ENCODE results near the gene HARS2.
A peak's percentile ranks its signal among the peaks of the same experiment; 100 is the strongest.

The HARS2 gene

DNA sequence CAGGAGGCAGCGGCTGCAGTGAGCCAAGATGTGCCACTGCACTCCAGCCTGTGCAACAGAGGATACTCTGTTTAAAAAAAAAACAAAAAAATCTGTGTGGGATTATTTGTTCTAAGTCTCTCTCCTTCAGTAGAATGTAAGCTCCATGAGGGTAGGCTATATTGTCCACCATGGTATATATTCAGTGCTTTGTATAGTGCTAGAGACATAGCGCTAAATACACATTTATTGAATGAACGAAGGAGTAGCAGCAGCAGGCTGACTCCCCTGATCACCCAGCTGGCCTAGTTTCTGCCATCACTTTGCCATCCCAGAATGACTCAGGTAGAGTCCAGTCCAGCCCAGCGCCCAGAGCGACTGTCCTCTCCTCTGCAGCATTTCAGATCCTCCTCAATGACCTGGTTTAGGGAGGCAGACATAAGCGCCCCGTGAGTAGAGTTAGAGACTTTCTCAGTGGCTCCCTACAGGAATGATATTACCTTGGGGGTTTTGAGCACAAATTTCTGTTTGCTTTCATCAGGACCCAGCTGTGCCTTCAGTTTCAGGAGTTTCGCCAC is 801 bp upstream of the HARS2 start:
- Histone ChIP-seq H3K79me2 (ENCODE audit: insufficient read depth, low read length) (peaks cover 54% of the 10 kb centered on the region), H3K27ac (ENCODE audit: low read depth, low read length) (no peak overlapping the region)

GRCh38 chr5:140694276-140694675 is 3.0 kb downstream of the HARS2 start:
- Histone ChIP-seq H3K9me2 (replicated peaks; ENCODE audit: insufficient read depth, low read length) (no peaks in the 10 kb centered on the region), H2AFZ (ENCODE audit: low read depth, low read length, severe bottlenecking) (no peak overlapping the region), H3K27ac (ENCODE audit: low read depth, low read length) (no peak overlapping the region), H3K27me3 (ENCODE audit: low read length) (no peaks in the 10 kb centered on the region), H3F3A (ENCODE audit: insufficient read depth) (peaks cover 4% of the 10 kb centered on the region; the same call in 1 of the 2 replicates), H3K4me3 (ENCODE audit: insufficient read depth, low read length, poor library complexity, severe bottlenecking) (no peak overlapping the region), H3K79me2 (ENCODE audit: insufficient read depth, low read length) (peaks cover 47% of the 10 kb centered on the region), H3K36me3 (ENCODE audit: low read length) (no peaks in the 10 kb centered on the region; the same call in 1 of the 2 replicates), H3K4me2 (ENCODE audit: low read depth, low read length, poor library complexity, severe bottlenecking) (no peak overlapping the region), H3K9me3 (ENCODE audit: insufficient read depth, low read length) (no peaks in the 10 kb centered on the region), H4K20me1 (ENCODE audit: low read depth, low read length) (no peaks in the 10 kb centered on the region), H3K9ac (ENCODE audit: low read length) (no peak overlapping the region)
- TF ChIP-seq CTCF (IDR thresholded peaks at IDR 0.05; ENCODE audit: insufficient read depth, low read length, poor library complexity, severe bottlenecking) (no peak), EZH2phosphoT487 (conservative IDR thresholded peaks at IDR 0.05; ENCODE audit: low read length) (no peak)

More for the DNA sequence above, 801 bp upstream of the HARS2 start:
- Histone ChIP-seq H3F3A (ENCODE audit: insufficient read depth) (no peaks in the 10 kb centered on the region), H3K27me3 (ENCODE audit: low read length) (no peaks in the 10 kb centered on the region), H3K9me3 (ENCODE audit: insufficient read depth, low read length) (no peaks in the 10 kb centered on the region), H3K9me2 (replicated peaks; ENCODE audit: insufficient read depth, low read length) (no peaks in the 10 kb centered on the region), H3K9ac (ENCODE audit: low read length) (peak overlapping the region; percentile 91), H3K4me3 (ENCODE audit: insufficient read depth, low read length, poor library complexity, severe bottlenecking) (peak overlapping the region; percentile 92), H3K36me3 (ENCODE audit: low read length) (no peaks in the 10 kb centered on the region; the same call in 1 of the 2 replicates), H2AFZ (ENCODE audit: low read depth, low read length, severe bottlenecking) (peak overlapping the region; percentile 90), H3K4me2 (ENCODE audit: low read depth, low read length, poor library complexity, severe bottlenecking) (peak overlapping the region; percentile 84), H4K20me1 (ENCODE audit: low read depth, low read length) (no peaks in the 10 kb centered on the region)
- TF ChIP-seq EZH2phosphoT487 (conservative IDR thresholded peaks at IDR 0.05; ENCODE audit: low read length): no peak
- TF ChIP-seq CTCF (IDR thresholded peaks at IDR 0.05; ENCODE audit: insufficient read depth, low read length, poor library complexity, severe bottlenecking): no peak

DNA sequence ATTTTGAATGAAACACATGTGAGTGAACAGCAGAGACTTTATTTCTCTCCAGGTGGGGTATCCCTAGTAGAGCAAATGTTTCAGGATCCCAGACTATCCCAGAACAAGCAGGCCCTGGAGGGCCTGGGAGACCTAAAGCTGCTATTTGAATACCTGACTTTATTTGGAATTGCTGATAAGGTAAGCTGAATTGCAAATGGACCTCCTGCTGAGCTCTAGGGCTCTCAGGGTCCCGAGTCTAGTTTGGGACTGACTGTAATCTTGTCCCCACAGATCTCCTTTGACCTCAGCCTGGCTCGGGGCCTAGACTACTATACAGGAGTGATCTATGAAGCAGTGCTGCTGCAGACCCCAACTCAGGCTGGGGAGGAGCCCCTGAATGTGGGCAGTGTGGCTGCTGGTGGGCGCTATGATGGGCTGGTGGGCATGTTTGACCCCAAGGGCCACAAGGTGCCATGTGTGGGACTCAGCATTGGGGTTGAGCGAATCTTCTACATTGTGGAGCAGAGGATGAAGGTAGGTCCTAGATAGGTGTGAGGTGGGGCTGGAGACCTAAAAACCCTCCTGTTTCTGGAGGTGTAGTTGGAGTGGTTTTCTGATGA is 5.7 kb downstream of the HARS2 start:
- Histone ChIP-seq H3K4me3 (ENCODE audit: insufficient read depth, low read length, poor library complexity, severe bottlenecking) (no peak overlapping the region), H3K9me2 (replicated peaks; ENCODE audit: insufficient read depth, low read length) (no peaks in the 10 kb centered on the region), H3K9me3 (ENCODE audit: insufficient read depth, low read length) (no peaks in the 10 kb centered on the region), H3K27ac (ENCODE audit: low read depth, low read length) (no peak overlapping the region), H3K27me3 (ENCODE audit: low read length) (no peaks in the 10 kb centered on the region), H3K36me3 (ENCODE audit: low read length) (peaks cover 6% of the 10 kb centered on the region; the same call in 1 of the 2 replicates), H3K79me2 (ENCODE audit: insufficient read depth, low read length) (peaks cover 36% of the 10 kb centered on the region), H3K4me2 (ENCODE audit: low read depth, low read length, poor library complexity, severe bottlenecking) (no peak overlapping the region), H3F3A (ENCODE audit: insufficient read depth) (peaks cover 4% of the 10 kb centered on the region; the same call in 1 of the 2 replicates), H4K20me1 (ENCODE audit: low read depth, low read length) (no peaks in the 10 kb centered on the region), H2AFZ (ENCODE audit: low read depth, low read length, severe bottlenecking) (no peak overlapping the region), H3K9ac (ENCODE audit: low read length) (no peak overlapping the region)
- no peak for TF ChIP-seq CTCF (IDR thresholded peaks at IDR 0.05; ENCODE audit: insufficient read depth, low read length, poor library complexity, severe bottlenecking)
- no peak for TF ChIP-seq EZH2phosphoT487 (conservative IDR thresholded peaks at IDR 0.05; ENCODE audit: low read length)

All from SU-DHL-6 (cell line).